ACHN (cell line): Measurements from ENCODE around the gene RTKN2.

Experiments
- DNase-seq: peaks from one replicate; pipeline ENCODE4 v3.0.0-alpha.2; 2015
- in situ Hi-C: cut with HindIII; loops from 2 replicates; pipeline ENCODE4 v1.10.0; 2017; ENCODE audit warnings: low sequenced_read_pairs, low pct_ligation_motif_present, low pct_unique_long_range_greater_than_20kb

The RTKN2 gene

DNA sequence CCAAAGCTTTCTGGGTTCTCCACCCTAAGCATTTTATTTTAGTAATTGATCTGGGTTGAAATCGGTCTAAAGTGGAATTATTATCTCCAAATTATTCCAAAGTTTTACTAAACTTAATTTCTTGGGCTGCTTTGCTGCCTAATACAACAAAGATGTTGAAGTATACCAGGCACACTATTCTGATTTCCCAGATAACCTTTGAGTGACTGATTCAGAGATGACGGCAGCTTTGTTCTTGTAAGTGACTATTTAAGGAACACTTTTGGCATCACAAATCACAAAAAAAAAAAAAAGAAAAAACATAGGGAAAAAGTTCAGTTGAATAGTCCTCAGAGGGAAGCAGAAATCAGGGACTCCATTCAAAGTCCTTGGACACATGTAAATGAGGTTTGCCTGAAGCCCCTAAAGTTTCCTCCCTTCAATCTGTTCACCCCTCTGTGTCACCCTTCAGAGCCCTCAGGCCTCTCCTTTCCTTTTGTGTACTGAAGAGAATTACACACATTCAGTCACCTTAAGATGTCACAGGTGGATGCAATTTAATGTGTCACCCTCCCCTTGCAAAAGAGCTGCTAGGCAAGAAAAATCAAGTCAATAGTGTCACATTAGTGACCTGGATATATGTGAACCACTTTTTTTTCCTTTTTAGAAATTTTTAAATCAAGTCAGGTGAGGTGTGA lies 81.5 kb downstream of the RTKN2 start:
- no peak for DNase-seq
- in situ Hi-C loops: no loop called here

GRCh38 chr10:62185919-62186692 lies 82.5 kb downstream of the RTKN2 start:
- no peak for DNase-seq
- in situ Hi-C loops: no loop called here

- in situ Hi-C loops: no loop called here
- no peak for DNase-seq
Observed at GRCh38 chr10:62183857-62184795, 84.5 kb downstream of the RTKN2 start.

DNA sequence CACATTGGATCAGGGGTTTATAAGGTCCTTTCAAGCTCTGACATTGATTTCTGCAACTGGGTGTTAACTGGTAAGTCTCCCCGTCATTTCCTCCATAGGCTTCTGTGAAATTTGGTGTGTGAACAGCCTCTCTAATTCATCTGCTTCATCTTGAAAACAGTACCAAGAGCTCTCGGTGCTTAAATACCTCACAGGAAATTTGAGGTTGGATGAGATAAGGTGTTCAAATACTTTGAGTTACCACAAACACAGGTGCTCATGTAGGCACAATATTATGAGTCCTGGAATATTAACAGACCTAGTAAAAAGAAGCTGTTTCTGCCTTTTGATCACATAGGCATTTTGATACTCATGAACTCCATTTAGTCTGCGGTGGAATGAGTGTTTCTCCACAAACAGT lies 85.2 kb downstream of the RTKN2 start:
- in situ Hi-C loops: no loop called here
- no peak for DNase-seq

DNA sequence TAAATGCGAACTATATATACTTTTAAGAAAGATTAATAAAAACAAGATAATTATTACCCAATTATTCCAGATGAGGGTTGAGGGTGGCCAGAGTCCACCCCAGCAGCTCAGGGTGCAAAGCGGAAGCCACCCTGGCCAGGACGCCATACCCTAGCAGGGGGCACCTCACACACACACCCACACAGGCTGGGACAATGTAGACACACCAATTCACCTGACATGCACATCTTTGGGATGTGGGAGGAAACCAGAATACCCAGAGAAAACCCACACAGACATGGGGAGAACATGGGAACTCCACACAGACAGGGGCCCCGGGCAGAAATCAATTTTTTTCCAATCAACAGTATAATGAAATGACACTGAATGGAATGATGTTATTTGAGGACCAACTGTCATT lies 86.0 kb downstream of the RTKN2 start:
- DNase-seq: no peak
- in situ Hi-C loops: no loop called here

GRCh38 chr10:62182171-62182570 lies 86.5 kb downstream of the RTKN2 start:
- DNase-seq: no peak
- in situ Hi-C loops: no loop called here

DNA sequence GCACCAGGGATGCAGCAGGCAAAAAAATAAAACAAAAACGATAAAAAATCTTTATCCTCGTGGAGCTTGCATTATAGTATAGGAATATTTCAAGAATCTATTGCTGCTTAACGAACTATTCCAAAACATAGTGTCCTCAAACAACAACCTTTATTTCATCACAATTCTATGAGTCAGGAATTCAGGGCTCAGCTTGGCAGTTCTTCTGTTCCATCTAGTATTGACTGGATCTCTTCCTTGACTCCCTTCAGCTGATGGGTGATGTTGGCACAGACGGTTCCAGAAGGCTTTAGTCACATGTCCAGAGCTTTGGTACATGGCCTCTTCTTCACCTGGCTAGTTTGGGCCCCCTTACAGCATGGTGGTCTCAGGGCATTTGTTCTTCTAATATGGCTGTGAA lies 88.0 kb downstream of the RTKN2 start:
- DNase-seq: no peak
- in situ Hi-C loops: no loop called here

- in situ Hi-C loops: no loop called here
- DNase-seq: no peak
Observed at GRCh38 chr10:62178568-62178967, 90.1 kb downstream of the RTKN2 start.

DNA sequence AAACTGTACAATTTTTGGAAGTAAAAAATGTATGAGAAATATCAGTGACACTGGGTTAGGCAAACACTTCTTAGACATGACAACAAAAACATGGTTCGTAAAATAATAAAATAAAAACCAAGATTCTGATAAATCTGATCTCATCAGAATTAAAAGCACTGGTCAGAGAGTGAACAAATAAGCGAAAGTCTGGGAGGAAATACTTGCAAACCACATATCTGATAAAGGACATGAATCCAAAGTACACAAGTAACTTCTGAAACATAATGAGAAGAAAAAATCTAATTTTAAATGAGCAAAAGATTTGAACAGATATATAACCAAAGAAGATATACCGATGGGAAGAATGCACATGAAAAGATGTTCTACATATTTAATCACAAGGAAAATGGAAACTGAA lies 91.5 kb downstream of the RTKN2 start:
- in situ Hi-C loops: no loop called here
- DNase-seq: no peak

DNA sequence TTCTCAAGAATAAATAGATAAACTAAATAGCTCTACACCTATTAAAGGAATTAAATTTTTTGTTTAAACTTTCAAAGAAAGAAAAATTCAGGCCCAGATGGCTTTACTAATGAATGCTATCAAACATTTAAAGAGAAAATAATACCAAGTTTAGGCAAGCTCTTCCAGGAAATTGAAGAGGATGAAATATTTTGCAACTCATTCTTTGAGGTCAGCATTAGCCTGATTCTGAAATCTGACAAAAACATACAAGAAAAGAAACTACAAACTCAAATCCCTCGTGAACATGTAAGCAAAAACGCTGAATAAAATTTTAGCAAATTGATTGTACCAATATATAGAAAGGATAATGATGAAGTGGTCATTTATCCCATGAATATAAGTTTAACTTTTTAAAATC lies 93.4 kb downstream of the RTKN2 start:
- no peak for DNase-seq
- in situ Hi-C loops: no loop called here

GRCh38 chr10:62172465-62172864 lies 96.2 kb downstream of the RTKN2 start:
- in situ Hi-C loops: no loop called here
- DNase-seq: no peak

- in situ Hi-C loops: no loop called here
- DNase-seq: no peak
Observed at GRCh38 chr10:62171791-62172190, 96.9 kb downstream of the RTKN2 start.

DNA sequence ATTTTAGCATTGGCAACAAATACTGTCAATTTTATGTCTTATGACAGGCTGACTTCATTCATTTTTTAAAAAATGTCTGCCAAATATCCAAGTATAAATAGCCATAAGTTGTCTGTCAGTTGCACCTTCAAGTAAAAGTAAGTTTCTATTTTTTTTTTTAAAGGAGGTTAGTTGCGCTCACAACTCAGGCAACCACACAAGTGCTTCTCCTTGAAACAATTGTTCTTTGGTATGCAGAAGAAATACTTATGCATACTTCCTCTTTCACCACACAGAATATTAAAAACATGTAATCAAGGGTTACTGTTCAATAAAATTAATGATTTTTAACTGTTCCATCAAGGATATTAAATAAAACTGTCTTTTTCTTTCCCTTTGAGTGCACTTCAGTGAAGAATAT lies 97.9 kb downstream of the RTKN2 start:
- no peak for DNase-seq
- in situ Hi-C loops: no loop called here

DNA sequence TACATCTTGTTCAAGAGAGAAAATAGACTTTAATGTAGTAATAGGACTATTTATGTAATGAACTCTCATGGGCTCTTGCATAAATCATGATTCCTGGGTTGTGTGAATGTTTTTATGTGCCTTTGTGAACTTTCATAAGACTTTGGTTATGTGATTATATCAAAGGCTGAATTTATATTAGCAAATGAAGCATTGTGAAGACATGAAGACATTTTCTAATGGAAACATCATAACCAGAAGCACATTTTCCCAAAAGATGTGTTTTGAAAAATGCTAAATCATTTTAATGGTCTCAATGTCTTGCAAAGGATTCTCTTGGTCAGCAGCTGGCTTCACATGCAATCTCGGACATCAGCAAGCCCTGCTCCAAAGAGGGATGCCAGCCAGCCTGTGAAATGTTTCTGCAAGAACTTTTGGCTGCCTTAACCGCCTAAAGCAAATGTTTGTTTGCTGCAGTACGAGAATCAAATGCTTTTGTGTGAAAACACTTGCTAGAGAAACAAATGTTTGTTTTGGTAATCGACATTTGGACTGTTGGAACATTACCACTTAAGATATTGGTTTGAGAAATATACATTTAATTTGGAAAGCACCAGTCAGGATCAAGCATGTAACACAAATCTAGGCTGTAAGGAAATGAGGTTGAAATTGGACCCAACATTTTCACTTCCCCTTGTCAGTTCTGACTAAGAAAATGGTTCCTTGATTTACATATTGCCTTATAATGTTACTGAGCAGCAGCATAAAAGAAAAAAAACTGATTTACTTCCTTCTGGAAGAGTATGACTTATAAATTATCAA lies 102.1 kb downstream of the RTKN2 start:
- in situ Hi-C loops: no loop called here
- DNase-seq: no peak

GRCh38 chr10:62165803-62166202 lies 102.8 kb downstream of the RTKN2 start:
- in situ Hi-C loops: no loop called here

DNA sequence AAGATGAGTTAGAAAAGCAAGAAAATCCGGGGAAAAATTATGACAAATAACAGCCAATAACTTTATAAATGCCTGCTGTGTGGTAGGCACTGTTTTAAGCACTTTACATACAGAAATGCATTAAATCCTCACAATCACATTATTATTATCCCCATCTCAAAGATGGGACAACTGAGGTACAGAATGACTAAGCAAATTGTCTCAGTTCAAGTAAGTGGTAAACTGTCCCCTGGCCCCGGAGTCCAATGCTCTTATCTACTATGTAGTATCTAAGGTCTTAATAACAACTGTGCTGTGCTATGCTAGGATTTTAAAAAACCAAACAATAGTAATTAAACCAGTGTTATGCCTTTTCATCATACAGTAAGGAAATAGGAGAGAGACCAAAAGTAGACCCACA lies 105.6 kb downstream of the RTKN2 start:
- no peak for DNase-seq
- in situ Hi-C loops: no loop called here

More at GRCh38 chr10:62165803-62166202, 102.8 kb downstream of the RTKN2 start:
- no peak for DNase-seq

DNA sequence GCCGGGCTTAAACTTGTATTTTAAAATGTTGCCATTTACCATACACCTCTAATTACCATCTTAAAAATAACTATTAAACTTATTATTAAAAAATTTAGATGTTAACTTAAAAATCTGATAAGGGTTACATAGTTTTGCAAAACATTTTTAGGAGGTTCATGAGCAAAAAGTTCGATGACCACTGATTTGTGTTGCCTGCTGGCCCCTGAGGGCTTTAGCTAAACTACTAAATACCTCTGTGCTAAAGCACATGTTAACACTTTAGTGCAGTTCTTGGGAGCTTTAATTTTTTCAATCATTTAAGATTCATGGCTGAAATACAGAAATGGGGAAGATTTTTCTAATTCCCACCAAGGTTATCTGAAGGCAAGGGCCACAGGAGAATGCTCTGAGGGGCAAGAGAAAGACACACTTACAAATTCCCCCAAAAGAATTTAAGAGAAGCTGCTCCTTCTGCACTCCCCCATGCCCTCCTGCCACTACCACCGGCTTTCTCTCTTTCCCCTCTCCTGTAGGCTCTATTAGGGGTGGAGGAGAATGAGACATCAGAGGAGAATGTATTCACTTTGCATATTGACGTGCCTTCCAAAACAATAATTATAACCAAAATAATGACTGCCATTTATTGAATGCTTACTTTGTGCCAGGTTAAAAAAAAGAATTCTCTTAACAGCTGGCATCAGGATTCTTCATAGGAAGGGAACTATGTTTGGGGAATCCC lies 106.2 kb downstream of the RTKN2 start:
- no peak for DNase-seq
- in situ Hi-C loops: no loop called here

DNA sequence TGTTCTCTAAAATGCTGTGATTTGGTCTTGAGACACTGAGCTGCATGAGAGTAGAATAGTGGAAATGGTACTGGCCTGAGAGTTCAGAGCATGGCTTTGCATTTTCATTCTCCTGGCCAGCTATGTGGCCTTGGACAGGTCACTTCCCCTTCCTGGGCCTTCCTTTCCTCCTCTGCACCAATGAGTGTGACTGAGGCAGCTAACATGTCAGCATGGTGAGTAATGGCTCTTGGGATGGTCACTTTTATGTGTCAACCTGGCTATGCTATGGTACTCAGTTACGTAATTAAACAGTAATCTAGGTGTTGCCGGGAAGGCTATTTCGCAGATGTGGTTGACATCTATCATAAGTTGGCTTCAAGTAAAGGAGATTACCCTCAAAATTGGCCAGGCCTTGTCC lies 109.3 kb downstream of the RTKN2 start:
- in situ Hi-C loops: no loop called here
- DNase-seq: no peak
